CD4-positive, alpha-beta T cell treated with Interleukin-17A for 4 hours (primary cell): Measurements from ENCODE around the gene PCLAF.
"Not testable (repeated sequence)": the region's sequence is repeated elsewhere in the genome, so short reads cannot be mapped to it uniquely, and the experiment has no call there.

Experiments
- DNase-seq: peaks from one replicate; pipeline ENCODE4 v3.0.0-alpha.2; 2020; ENCODE audit warnings: mixed read lengths

Gene PCLAF, protein sequence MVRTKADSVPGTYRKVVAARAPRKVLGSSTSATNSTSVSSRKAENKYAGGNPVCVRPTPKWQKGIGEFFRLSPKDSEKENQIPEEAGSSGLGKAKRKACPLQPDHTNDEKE

GRCh38 chr15:64381000-64381751, at the start of gene PCLAF:
PCLAF (minus strand) TSS chr15:64381441; CDS start chr15:64381371, 70 bp downstream.
- peak; percentile 92 for DNase-seq

DNA sequence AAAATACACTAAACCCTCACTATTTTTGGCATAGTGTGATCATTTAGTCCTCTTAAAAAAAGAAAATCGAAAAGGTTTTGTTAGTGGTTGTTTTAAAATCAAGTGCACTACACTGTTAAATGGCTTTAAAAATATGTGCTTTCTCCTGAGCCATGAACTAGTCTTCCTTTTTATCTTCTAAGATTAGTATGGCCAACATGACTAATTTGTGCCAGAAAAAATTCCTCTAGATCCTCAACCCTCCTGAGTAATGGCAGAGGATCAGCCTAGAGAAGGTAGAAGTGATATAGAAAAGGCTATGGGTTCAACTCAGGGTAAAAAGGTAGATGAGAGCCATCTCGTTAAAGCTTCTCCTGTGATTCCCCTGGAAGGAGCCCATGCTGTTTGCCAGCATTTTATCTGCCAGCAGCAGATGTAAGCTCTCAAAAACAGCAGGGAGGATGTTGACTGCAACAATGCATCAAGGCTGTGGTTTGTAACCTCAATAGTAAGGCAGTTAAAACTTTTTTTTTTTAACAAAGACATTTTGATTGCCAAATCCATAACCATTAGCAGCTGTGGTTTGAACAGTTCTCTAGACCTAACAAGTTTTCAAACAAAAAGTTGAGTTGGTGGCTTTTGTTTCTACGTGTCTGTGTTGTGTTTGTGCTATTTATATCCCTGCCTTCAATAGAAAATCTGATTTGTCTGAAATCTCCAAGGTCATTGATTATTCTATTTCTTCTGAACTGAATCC, 48.9 kb upstream of the PCLAF start:
- DNase-seq: peak; percentile 57

DNA sequence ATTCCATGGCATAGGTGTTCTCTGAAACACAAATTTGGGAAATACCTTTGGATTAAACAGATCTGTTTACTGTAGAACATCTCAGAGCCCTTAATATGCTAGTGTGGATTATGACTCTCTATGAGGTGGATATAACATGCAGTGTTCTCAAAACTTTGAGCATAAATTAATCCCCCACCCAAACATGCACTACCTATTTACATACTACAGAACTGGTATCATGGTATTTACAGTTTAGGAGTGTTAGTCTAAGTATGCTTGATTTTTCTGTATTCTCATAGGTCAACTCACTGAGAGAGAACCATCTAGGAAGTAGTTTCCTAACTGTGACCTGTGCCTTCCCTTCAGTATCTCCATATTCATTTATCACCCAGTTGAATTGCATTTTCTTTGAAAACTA, 48.2 kb upstream of the PCLAF start:
- no peak for DNase-seq

DNA sequence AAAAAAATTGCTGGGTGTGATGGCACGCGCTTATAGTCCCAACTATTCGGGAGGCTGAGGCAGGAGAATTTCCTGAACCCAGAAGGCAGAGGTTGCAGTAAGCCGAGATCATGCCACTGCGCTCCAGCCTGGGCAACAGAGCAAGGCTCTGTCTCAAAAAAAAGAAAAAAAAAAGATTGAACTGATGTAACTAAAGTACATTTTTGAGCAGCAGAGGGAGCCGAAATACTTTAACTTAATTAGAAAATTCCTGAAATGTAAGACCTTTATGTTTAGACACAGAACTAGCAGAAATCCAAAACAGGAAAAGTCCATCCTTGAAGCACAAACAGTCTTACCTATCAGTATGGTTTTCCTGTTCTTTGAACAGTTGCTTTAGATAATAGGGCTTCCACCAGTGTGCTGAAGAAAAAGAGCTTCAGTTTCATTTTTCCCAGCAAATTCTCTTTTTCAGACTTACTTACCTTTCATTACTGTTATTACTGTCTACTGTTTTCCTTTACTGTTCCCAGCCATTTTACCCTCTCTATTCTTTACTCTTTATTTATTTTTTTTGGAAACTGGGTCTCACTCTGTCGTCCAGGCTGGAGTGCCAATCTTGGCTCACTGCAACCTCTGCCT, 45.7 kb upstream of the PCLAF start:
- DNase-seq: peak; percentile 10

DNA sequence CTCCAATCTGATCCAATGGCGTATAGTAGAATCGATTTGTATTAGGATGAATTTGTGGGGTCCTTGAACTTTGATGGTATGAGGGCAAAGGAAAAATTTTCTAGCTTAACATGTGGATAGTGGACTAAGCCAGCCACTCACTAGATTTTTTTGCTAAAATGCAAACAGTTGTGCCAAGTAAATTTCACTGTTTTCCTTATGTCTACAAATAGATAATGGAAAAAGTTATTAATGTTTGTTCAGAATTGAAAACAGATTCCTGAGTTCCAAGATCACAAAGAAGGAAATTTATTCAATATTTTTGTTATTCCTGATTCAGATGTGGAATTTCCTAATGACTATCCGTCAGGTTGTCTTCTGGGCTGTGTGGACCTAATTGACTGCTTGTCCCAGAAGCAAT, 44.0 kb upstream of the PCLAF start:
- DNase-seq: no peak

DNA sequence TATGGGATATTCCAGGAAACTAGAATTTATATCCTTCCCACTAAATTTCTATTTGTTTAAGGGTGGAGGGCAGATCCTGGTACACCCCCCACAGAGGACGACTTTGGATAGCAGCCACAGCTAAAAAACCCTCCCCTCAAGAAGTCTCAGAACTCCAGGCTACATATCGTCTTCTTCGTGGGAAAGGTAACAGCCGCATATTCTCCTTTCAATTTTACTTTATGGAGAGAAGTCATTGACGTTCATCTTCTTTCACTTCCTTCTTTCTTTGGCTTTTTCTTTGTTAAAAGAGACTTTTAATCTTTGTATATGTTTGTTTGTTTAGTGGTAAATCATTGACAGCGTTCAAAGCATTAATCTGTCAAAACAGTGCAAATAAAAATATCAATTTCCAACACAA, 42.7 kb upstream of the PCLAF start:
- DNase-seq: no peak

- no peak for DNase-seq
These were observed 41.5 kb upstream of the PCLAF start for GRCh38 chr15:64422697-64423096.

DNA sequence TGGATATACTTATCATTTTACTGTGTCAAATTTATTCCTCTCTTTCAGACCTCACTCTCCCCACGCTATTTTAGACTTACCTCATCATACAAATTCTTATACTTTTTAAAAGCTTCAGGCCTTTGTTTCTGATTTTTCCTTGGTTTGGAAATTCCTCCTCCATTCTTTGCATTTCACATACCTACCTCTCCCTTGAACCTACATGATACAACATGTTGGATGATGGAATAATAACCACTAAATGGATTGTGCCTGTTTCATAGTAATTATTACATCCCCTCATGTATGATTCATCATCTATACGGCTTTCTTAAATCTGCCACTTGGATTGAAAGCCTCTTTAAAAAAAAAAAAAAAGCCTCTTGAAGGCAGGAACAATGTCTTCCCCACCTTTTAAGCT, 31.0 kb upstream of the PCLAF start:
- no peak for DNase-seq

- DNase-seq: no peak
These were observed 19.3 kb upstream of the PCLAF start for GRCh38 chr15:64400583-64400982.

DNA sequence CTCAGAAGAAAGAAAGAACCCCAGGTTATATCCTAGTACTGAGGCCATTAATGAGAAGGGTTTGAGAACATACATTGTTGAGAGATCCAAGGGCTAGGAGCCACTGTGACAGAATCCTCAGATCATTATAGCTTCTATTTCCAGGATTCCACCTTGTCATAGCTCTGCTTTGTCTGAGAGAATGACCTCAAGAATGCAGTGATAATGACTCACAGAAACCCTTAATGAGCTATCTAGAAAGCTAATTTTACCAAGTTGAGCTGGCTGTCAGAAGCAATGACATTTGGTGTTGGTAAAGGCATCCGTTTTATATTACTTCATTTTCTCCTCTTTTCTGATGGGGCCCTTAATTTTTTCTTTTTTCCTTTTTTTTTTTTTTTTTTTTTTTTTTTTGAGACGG, 17.3 kb upstream of the PCLAF start:
- DNase-seq: no peak

GRCh38 chr15:64396789-64397188, 15.5 kb upstream of the PCLAF start:
- no peak for DNase-seq

DNA sequence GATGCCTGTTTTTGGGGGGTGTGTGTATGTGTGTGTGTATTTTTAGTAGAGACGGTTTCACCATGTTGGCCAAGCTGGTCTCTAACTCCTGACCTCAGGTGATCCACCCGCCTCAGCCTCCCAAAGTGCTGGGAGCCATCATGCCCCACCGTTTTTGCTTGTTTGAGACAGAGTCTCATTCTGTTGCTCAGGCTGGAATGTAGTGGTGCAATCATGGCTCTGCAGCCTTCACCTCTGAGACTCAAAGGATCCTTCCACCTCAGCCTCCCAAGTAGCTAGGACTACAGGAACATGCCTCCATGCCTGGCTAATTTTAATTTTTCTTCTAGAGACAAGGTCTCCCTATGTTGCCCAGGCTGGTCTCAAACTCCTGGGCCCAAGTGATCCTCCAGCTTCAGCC, 11.2 kb upstream of the PCLAF start:
- DNase-seq: not testable (repeated sequence)

DNA sequence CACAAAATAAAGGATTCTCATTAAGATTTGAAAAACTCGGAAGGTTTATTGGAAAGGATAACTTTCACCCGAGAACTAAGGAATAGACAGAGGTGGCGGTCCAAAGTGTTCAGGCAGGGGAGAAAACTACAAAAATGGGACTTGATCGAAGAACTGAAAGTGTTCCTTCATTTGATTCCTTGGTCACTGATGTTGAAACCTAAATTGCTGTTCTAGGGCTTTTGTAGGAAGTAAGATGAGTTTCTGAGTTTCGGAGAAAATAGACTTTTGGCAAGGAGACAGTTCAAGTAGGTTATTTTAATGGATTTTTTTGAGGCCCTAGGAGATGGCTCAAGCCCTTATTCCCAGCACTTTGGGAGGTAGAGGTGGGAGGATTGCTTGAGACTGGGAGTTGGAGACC, 7.8 kb upstream of the PCLAF start:
- DNase-seq: no peak

GRCh38 chr15:64387562-64388168, 6.4 kb upstream of the PCLAF start, which contains the start of gene TRIP4:
TRIP4 (plus strand) TSS chr15:64387836; CDS start chr15:64387864, 28 bp downstream.
- DNase-seq: peak; percentile 96

GRCh38 chr15:64386291-64386690, 5.0 kb upstream of the PCLAF start:
- DNase-seq: no peak

DNA sequence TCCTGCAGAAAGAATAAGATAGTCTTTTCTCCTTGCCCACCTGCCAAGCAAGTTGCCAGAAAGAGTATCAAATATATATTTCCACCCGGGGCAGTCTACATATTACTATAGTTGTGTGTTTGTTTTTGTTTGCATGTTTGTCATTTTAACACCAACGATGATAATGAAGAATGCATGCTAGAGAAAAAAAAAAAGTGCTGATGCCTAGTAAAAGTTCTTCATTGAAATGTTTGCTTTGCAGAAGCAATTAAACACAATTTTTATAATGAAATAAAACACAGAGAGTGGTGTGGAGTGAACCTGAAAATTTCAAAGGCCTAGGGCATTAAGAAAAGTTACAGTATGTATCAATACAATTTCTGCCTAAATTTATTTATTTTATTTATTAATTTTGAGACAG, 2.5 kb upstream of the PCLAF start:
- DNase-seq: no peak

GRCh38 chr15:64380130-64380870, 941 bp downstream of the PCLAF start:
- not testable (repeated sequence) for DNase-seq

DNA sequence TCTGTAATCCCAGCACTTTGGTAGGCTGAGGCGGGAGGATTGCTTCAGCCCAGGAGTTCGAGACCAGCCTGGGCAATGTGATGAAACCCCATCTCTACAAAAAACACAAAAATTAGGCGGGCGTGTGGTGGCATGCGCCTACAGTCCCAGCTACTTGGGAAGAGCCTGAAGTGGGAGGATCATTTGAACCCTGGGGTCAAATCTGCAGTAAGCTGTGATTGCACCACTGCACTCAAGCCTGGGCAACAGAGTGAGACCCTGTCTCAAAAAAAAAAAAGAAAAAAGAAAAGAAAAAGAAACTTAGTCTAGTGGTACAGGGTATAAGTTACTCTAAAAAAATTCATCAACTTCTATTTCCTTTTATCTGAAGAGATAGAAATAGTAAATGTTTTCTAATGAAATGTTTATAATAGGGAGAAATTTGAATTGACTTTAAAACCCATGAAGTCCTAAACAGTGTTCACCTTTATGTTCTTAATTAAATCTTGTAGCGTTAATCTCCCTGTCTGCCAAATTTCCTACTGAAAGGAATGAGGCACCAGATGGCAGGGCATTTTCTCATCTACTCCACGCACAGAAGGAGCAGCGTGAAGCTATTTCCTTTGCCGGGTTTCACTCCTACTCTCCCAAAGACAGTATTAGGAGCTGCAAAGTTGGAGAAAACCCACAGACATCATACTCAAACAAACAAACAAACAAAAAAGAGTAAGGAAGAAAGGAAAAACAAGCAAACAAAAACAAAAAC, 1.9 kb downstream of the PCLAF start:
- no peak for DNase-seq

DNA sequence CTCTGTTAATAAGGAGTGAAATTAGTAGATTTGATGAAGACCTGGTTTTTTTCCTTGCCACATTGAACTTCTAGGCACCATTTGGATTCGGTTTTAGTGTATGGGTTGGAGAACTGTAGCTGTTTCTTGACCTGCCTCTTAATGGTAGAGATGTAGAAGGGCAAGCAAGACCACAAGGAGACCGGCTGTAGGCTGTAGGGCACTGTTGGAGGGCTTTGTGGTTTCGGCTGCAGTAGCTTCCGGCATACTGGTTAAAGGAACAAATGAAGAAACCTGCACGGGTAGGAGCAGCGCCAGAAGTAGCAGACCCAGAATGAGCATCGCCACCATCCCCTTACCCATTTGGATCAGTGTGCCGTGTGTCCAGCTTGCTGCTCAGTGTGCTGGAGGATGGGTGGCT, 7.9 kb downstream of the PCLAF start:
- DNase-seq: no peak

DNA sequence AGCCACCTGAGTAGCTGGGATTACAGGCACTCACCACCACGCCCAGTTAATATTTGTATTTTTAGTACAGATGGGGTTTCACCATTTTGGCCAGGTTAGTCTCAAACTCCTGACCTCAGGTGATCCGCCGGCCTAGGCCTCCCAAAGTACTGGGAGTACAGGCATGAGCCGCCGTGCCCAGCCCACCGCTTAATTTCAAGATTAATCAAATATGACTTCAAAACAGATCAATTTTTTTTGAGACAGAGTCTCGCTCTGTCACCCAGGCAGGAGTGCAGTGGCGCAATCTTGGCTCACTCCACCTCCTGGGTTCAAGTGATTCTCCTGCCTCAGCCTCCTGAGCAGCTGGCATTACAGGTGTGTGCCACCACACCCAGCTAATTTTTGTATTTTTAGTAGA, 9.9 kb downstream of the PCLAF start:
- DNase-seq: not testable (repeated sequence)

- no peak for DNase-seq
These were observed 12.1 kb downstream of the PCLAF start for GRCh38 chr15:64369078-64369607.
